Measurements from ENCODE around the gene FLVCR1.
"Not testable (repeated sequence)": the region's sequence is repeated elsewhere in the genome, so short reads cannot be mapped to it uniquely, and the experiment has no call there.

FLVCR1 gene

GRCh38 chr1:212857992-212858460 is at the start of gene FLVCR1:
TSS of gene FLVCR1 (plus strand) at chr1:212858275. CDS start at chr1:212858453, 178 bp downstream.
- peak; percentile 96 for DNase-seq

GRCh38 chr1:212814537-212815334 is 43.3 kb upstream of the FLVCR1 start:
- DNase-seq, result peak; percentile 13

- DNase-seq, result peak; percentile 6
Measured at GRCh38 chr1:212816567-212817278, 41.4 kb upstream of the FLVCR1 start.

DNA sequence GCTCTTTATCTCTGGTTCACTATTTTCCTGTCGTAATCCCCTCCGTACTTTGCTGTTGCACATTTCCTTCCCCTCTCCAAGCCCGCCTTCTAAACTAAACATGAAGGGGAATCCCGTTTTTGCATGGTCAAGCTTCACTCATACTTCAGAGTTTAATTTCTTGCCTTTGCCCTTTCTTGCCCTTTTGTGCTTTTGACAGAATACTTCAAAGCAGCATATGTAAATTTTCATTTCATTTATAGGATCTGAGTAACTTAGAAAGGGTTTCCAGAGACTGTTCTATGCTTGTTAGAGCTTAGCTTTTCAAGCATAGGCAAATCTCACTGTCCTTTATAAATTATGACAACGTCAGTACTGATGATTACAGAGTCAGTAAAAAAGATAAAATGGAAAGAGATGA is 38.3 kb upstream of the FLVCR1 start:
- DNase-seq, result no peak

DNA sequence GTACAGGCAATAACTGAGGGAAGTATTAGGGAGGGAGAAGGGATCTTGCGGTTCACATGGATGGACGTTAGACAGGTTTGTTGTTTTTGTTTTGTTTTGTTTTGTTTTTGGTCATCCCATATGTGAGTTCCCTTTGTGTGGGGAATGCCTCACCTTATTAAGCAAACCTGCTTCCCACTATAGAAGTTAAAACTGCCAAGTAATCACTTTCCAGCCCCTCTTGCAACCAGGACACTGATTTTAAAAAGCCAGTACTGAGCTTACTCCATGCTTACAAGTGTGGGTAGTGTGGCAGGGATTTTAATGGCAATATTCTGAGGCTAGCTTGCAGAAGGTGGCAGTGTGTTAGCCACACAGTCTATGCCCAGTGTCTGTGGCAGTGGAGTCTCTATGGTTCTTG is 37.1 kb upstream of the FLVCR1 start:
- DNase-seq, result no peak

- no peak for DNase-seq
Measured at GRCh38 chr1:212822956-212823355, 35.1 kb upstream of the FLVCR1 start.

GRCh38 chr1:212824201-212824600 is 33.9 kb upstream of the FLVCR1 start:
- no peak for DNase-seq

GRCh38 chr1:212825798-212826452 is 32.1 kb upstream of the FLVCR1 start:
- DNase-seq, result no peak

GRCh38 chr1:212827171-212827776 is 30.8 kb upstream of the FLVCR1 start:
- no peak for DNase-seq

GRCh38 chr1:212827831-212828278 is 30.2 kb upstream of the FLVCR1 start:
- DNase-seq, result no peak

DNA sequence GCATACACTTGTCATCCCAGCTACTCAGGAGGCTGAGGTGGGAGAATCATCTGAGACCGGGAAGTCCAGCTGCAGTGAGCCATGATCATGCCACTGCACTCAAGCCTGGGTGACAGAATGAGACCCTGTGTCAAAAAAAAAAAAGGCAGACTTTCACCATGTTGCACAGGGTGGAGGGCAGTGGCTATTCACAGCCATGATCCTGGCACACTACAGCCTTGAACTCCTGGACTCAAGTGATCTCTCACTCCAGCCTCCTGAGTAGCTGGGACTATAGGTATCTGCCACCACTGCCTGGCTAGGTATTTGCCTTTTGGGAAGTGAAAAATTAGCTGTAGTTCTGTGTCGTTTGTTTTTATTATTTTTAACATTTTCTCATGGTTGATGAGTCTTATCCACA is 29.7 kb upstream of the FLVCR1 start:
- no peak for DNase-seq

GRCh38 chr1:212833211-212834207 is 24.6 kb upstream of the FLVCR1 start:
- not testable (repeated sequence) for DNase-seq

DNA sequence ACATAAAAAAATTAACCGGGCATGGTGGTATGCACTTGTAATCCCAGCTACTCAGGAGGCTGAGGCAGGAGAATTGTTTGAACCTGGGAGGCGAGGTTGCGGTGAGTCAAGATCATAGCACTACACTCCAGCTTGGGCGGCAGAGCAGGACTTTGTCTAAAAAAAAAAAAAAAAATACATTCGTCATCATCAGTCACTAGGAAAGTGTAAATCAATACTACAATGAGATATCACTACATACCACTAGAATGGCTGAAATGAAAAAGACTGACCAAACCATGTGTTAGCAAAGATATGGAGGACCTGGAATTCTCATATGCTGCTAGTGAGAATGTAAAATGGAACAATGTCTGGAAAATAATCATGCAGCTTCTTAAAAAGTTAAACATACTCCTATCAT is 19.9 kb upstream of the FLVCR1 start:
- no peak for DNase-seq

- not testable (repeated sequence) for DNase-seq
Measured at GRCh38 chr1:212844521-212844920, 13.6 kb upstream of the FLVCR1 start.

- DNase-seq, result no peak
Measured at GRCh38 chr1:212847549-212847948, 10.5 kb upstream of the FLVCR1 start, which contains the start of gene SPATA45. TSS of gene SPATA45 (minus strand) at chr1:212847649. CDS start at chr1:212836149, 11,500 bp downstream.

GRCh38 chr1:212852105-212852688 is 5.9 kb upstream of the FLVCR1 start:
- DNase-seq, result no peak

- no peak for DNase-seq
Measured at GRCh38 chr1:212853658-212854057, 4.4 kb upstream of the FLVCR1 start.

DNA sequence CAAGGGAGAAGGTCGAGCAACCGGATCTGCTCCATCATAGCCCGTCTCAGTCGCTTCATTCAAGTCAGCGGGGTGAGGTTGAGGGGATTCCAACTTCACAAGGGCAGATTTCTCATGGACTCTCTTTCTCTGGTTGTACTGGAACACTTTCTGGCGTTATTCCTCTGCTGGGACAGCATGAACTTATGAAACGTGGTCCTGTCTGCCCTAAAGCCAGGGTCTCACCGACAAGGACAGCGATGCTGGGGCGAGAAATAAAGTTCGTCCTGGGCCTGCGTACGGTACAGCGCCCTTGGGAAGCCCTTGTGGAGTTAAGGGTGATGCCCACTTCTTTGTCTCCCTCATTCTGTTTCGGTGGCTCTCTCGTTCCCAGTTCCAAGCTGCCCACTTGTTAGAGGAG is 1.3 kb upstream of the FLVCR1 start:
- no peak for DNase-seq

DNA sequence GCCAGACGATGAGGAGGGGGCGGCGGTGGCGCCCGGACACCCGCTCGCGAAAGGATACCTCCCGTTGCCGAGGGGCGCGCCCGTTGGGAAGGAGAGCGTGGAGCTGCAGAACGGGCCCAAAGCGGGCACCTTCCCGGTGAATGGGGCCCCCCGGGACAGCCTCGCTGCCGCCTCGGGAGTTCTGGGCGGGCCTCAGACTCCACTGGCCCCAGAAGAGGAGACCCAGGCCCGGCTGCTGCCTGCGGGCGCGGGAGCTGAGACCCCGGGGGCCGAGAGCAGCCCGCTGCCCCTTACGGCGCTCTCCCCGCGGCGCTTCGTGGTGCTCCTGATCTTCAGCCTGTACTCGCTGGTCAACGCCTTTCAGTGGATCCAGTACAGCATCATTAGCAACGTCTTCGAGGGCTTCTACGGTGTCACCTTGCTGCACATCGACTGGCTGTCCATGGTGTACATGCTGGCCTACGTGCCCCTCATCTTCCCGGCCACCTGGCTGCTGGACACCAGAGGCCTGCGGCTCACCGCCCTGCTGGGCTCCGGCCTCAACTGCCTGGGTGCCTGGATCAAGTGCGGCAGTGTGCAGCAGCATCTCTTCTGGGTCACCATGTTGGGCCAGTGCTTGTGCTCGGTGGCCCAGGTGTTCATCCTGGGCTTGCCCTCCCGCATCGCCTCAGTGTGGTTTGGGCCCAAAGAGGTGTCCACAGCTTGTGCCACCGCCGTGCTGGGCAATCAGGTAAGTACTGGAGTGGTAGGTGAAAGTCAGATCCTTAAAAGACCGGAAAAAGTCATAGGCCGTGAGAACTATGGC is 588 bp downstream of the FLVCR1 start:
- peak; percentile 34 for DNase-seq

Measured in EL (cell line).